ENCODE results near the gene CALCA.

Gene CALCA

GRCh38 chr11:14942745-14943144 lies 29.4 kb downstream of the CALCA start:
- no peak for DNase-seq

DNA sequence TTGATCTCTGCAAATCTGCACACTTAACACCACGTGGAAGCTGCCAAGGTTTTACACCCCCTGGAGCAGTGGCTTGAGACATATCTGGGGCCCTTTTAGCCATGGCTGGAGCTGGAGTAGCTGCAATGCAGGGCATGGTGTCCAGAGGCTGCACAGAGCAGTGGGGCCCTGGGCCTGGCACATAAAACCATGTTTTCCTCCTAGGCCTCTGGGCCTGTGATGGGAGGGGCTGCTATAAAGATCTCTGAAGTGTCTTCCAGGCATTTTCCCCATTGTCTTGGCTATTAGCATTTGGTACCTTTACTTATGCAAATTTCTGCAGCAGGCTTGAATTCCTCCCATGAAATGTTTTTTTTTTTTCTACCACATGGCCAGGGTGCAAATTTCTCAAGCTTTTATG lies 33.2 kb downstream of the CALCA start:
- no peak for DNase-seq

- no peak for DNase-seq
Measured at GRCh38 chr11:14934641-14935351, 37.4 kb downstream of the CALCA start.

GRCh38 chr11:14932447-14932846 lies 39.7 kb downstream of the CALCA start:
- no peak for DNase-seq

- DNase-seq: no peak
Measured at GRCh38 chr11:14930369-14930768, 41.8 kb downstream of the CALCA start.

GRCh38 chr11:14927146-14927545 lies 45.0 kb downstream of the CALCA start:
- DNase-seq: no peak

DNA sequence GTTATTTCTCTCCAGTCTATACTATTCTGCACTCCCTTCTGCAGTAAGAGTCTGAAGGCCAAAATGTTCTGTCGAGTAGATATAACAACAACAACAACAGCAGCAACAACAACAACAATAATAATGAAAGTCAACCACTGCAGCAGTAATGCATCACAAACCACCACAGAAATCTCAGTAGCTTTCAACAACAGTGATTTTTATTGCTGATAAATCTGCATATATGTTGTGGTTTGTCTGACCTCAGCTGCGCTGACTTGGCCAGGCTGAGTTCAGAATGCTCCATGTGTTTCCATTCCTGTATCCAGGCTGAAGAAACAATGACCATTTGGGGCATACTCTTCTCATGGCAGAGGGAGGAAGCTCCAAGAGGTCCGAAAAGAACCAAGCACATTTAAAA lies 47.8 kb downstream of the CALCA start:
- DNase-seq: no peak
